Heart left ventricle (tissue), 16 donors: ENCODE measurements around the gene PTPRD. TPM values are rescaled to one million over a fixed set of nuclear protein-coding genes. Genes with fewer than 3 reads are reported as not detected.

Experiments
- ATAC-seq, 4 donors: fragments of 200-7000 bp; cut with Tn5 transposase; one replicate each; pipeline ENCODE4 v1.9.1; 2020 to 2022; ENCODE audit warnings: moderate library complexity in 4 of 4, mild to moderate bottlenecking in 3 of 4, moderate number of reproducible peaks in 1 of 4
- DNase-seq, 5 donors: peaks; one replicate each; pipeline ENCODE4 v3.0.0-alpha.2; 2020
- H3K27ac ChIP-seq, 12 donors: fragments of 200-600 bp; sonication (generic) in 4 of 12; one replicate each; pipeline versions ENCODE4 v1.5.0 to v1.8.0; 2016 to 2022; ENCODE audit warnings: mild to moderate bottlenecking in 2 of 12
- H3K27me3 ChIP-seq, 9 donors: fragments of 200-600 bp; sonication (generic) in 2 of 9; one replicate each; pipeline versions ENCODE4 v1.5.1 to v1.8.0; 2016 to 2022; ENCODE audit warnings: mild to moderate bottlenecking in 3 of 9
- H3K36me3 ChIP-seq, 9 donors: fragments of 200-600 bp; sonication (generic) in 2 of 9; one replicate each; pipeline versions ENCODE4 v1.5.0 to v1.8.0; 2018 to 2022; ENCODE audit warnings: mild to moderate bottlenecking in 2 of 9
- H3K4me1 ChIP-seq, 12 donors: fragments of 200-600 bp; sonication (generic) in 4 of 12; one replicate each; pipeline versions ENCODE4 v1.5.0 to v1.8.0; 2016 to 2022; ENCODE audit warnings: mild to moderate bottlenecking in 3 of 12
- H3K4me3 ChIP-seq, 12 donors: fragments of 200-600 bp; sonication (generic) in 4 of 12; one replicate each; pipeline versions ENCODE4 v1.5.0 to v1.8.0; 2017 to 2022; ENCODE audit warnings: mild to moderate bottlenecking in 9 of 12, moderate library complexity in 4 of 12
- H3K9me3 ChIP-seq, 12 donors: fragments of 200-600 bp; sonication (generic) in 4 of 12; one replicate each; pipeline versions ENCODE4 v1.5.0 to v1.8.0; 2016 to 2022; ENCODE audit warnings: mild to moderate bottlenecking in 1 of 12
- POLR2A ChIP-seq, 2 donors: fragments of 450-650 bp; IDR thresholded peaks; one replicate each; pipeline ENCODE4 v1.6.1; 2017; ENCODE audit warnings: antibody characterized with exemption in 2 of 2, mild to moderate bottlenecking in 2 of 2, moderate library complexity in 2 of 2
- WGBS, 4 donors: extraction: QIAGEN DNeasy Blood & Tissue Kit in 2 of 4; methylation state at CpG; one replicate each; pipeline versions ENCODE4 v1.1.5 to v1.1.7; 2013 to 2018; 5-methylcytosine and 5-hydroxymethylcytosine counted together
- intact Hi-C, 10 donors: fragments of 100-400 bp; cut with DNase I; formaldehyde crosslinking; loops; one replicate each; pipeline versions ENCODE4 v1.11.1 to v1.14.2; 2022
- polyA plus RNA-seq, 2 donors: library from polyadenylated mRNA; stranded (reverse); fragments of 200-250 nt; gene quantifications; one replicate each; pipeline ENCODE4 v1.2.3, GENCODE V29; 2013
- total RNA-seq, 9 donors: library from RNA; depleted of rRNA in 2 of 9; stranded (reverse); fragments of >200 nt in 2 of 9; fragmentation: NEBNext Ultra II Directional in 3 of 9; extraction: Animal tissue kit (Norgen Biotek cat#: 25700) in 3 of 9; gene quantifications; one replicate each; pipeline versions ENCODE4 v1.1.0 to v1.2.4, GENCODE V29; 2016 to 2023
- TF ChIP-seq, protein P1 (sequence below), 12 donors: fragments of 200-600 bp; sonication (generic) in 4 of 12; IDR thresholded peaks; one replicate each; pipeline versions ENCODE4 v1.5.0 to v1.8.0; 2018 to 2022; ENCODE audit warnings: antibody characterized with exemption in 12 of 12, mild to moderate bottlenecking in 5 of 12
- donor health status: ischemic (EF 13 %, LVEDD 7.1; RV severe dilation, severe dysfunction).
- donor health status: healthy with polysubstance abuse.
- donor health status: DM: no; HTN: yes; CAD: no.
- donor health status: DM: no; HTN: no; CAD: no.
- donor health status: ischemic (EF 25% LVEDD 6.9; RV normal size, moderate dysfunction).
- donor health status: ischemic (EF 25% LVEDD 5.7; RV mildly dilated, moderate dysfunction).
- donor health status: healthy.
- donor health status: DM: yes; HTN: yes; CAD: no.
- donor health status: ischemic (EF 35%, LVEDD 5.7; RV mildly dilated, moderate dysfunction).
- donor health status: nonischemic (EF 11% LVEDD 7.7; RV severe dilation, severe dysfunction).
- donor health status: DM: yes; HTN: yes; CAD: no.
- donor health status: PGD.
- donor health status: ischemic (EF 29% LVEDD 5.4; RV normal size, mild dysfunction).
- donor health status: nonischemic (EF 23%, LVEDD 6.1; RV moderate dilation, normal function).

Gene PTPRD
- total and polyA plus RNA-seq, 11 donors, result 1.4 to 25.3 (median 15.1) TPM

DNA sequence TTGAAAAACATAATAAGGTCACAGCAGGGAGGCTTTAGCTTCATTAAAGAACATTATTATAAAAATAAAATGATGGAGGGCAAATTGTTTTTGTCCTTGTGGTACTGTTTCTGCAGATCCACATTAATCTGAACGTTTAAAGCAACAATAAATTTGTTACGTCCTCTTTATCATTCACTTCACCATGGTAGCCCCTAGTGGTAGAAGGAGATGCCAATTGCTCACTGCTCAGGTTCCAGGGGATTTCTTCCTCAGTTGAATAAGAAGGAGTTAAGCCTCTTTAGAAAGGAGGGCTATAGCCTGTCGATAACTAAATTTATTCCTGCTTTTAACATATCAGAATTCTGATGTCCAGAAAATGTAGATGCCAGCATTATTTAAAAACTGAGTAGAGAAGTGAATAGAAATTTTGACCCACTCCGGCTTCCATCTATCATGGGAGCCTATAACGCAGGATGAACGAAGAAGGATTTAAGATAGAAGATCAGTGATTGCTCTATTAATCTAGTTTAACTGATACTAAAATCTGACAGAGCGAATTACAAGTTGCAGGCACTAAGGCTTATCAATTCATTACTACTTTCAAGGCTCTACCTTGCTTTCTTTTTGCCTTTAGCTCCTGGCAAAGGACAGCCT, 692.3 kb downstream of the PTPRD start:
- no peak for ATAC-seq
- DNase-seq, result no peak
- H3K9me3 ChIP-seq, result peaks cover 0 to 8% (median 1%) of the 10 kb centered on the region in 12 donors
- no peak overlapping the region for H3K4me3 ChIP-seq
- no peak overlapping the region for H3K27ac ChIP-seq
- no peaks in the 10 kb centered on the region for H3K36me3 ChIP-seq
- H3K27me3 ChIP-seq, result no peaks in the 10 kb centered on the region
- no peaks in the 10 kb centered on the region for H3K4me1 ChIP-seq
- 62 to 68% (median 66%) methylated on average over 7 of the region's 7 CpGs for WGBS, 4 donors
- TF ChIP-seq POLR2A (IDR thresholded peaks at IDR 0.05), result no peak
- TF ChIP-seq, protein P1, sequence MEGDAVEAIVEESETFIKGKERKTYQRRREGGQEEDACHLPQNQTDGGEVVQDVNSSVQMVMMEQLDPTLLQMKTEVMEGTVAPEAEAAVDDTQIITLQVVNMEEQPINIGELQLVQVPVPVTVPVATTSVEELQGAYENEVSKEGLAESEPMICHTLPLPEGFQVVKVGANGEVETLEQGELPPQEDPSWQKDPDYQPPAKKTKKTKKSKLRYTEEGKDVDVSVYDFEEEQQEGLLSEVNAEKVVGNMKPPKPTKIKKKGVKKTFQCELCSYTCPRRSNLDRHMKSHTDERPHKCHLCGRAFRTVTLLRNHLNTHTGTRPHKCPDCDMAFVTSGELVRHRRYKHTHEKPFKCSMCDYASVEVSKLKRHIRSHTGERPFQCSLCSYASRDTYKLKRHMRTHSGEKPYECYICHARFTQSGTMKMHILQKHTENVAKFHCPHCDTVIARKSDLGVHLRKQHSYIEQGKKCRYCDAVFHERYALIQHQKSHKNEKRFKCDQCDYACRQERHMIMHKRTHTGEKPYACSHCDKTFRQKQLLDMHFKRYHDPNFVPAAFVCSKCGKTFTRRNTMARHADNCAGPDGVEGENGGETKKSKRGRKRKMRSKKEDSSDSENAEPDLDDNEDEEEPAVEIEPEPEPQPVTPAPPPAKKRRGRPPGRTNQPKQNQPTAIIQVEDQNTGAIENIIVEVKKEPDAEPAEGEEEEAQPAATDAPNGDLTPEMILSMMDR (IDR thresholded peaks at IDR 0.05), result no peak
- intact Hi-C loops, result no loop called here

DNA sequence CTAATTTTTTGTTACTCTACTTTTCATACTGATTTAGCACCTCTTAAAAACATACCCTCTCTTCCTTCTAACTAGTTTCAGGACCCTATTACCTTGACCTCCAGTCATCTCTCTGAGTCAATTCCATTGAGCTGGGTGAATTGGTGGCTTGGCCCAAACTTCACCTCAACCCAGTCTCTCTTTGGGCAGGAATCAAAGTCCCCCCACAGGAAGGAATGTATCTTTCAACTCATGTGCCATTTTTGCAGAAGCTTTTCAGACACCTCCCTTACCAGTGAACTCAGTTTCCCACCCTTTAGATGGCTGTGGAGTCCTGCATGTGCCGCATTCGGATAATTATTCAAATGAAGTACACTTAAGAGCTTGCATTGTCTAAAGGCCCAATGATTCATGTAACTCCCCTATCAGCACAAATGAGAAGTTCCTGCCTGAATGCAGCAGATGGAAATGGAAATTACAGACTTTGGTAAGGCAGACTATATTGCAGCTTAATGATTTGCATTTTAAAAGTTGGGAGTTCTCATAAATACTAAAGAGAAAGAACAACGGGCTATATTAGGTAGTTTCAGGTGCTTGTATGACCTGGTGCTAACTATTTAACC, 693.5 kb downstream of the PTPRD start:
- DNase-seq, result no peak
- H3K4me1 ChIP-seq, result no peaks in the 10 kb centered on the region
- no peak overlapping the region for H3K4me3 ChIP-seq
- no peak overlapping the region for H3K27ac ChIP-seq
- WGBS, 4 donors, result 82 to 88% (median 83%) methylated on average over 3 of the region's 3 CpGs
- no peaks in the 10 kb centered on the region for H3K36me3 ChIP-seq
- no peak for ATAC-seq
- no peak for TF ChIP-seq POLR2A (IDR thresholded peaks at IDR 0.05)
- TF ChIP-seq, protein P1 (IDR thresholded peaks at IDR 0.05), result no peak
- no peaks in the 10 kb centered on the region for H3K27me3 ChIP-seq
- H3K9me3 ChIP-seq, result peaks cover 0 to 16% (median 1%) of the 10 kb centered on the region in 12 donors
- intact Hi-C loops, result no loop called here

DNA sequence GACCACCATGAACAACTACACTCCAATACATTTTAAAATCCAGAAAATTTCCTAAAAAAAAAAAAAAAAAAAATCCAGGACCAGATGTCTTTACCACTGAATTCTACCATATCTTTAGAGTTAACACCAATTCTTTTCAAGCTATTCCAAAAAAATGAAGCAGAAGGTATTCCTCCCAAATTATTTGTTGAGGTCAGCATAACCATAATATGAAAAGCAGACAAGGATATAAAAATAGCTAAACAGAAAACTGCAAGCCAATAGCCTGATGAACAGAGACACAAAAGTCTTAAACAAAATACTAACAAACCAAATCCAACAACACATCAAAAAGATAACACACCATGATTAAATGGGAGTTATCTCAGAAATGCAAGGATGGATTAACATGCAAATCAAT, 695.4 kb downstream of the PTPRD start:
- no peak overlapping the region for H3K27ac ChIP-seq
- H3K9me3 ChIP-seq, result peaks cover 0 to 16% (median 1%) of the 10 kb centered on the region in 12 donors
- no peak overlapping the region for H3K4me3 ChIP-seq
- H3K27me3 ChIP-seq, result no peaks in the 10 kb centered on the region
- no peaks in the 10 kb centered on the region for H3K36me3 ChIP-seq
- ATAC-seq (no peak), DNase-seq (no peak)
- H3K4me1 ChIP-seq, result no peaks in the 10 kb centered on the region
- intact Hi-C loops, result no loop called here
- no peak for TF ChIP-seq POLR2A (IDR thresholded peaks at IDR 0.05)
- TF ChIP-seq, protein P1 (IDR thresholded peaks at IDR 0.05), result no peak

GRCh38 chr9:9914174-9914573, 698.6 kb downstream of the PTPRD start:
- WGBS, 4 donors, result 47 to 74% (median 66%) methylated on average over 3 of the region's 3 CpGs
- H3K27ac ChIP-seq, result no peak overlapping the region
- peaks cover 0 to 16% (median 1%) of the 10 kb centered on the region in 12 donors for H3K9me3 ChIP-seq
- intact Hi-C loops, result no loop called here
- TF ChIP-seq, protein P1 (IDR thresholded peaks at IDR 0.05), result no peak
- no peak for TF ChIP-seq POLR2A (IDR thresholded peaks at IDR 0.05)
- no peaks in the 10 kb centered on the region for H3K27me3 ChIP-seq
- DNase-seq (no peak), ATAC-seq (no peak)
- H3K4me1 ChIP-seq, result no peaks in the 10 kb centered on the region
- H3K4me3 ChIP-seq, result no peak overlapping the region
- H3K36me3 ChIP-seq, result no peaks in the 10 kb centered on the region
